HEK293 (cell line): ENCODE data around the gene MARVELD1.

Source experiments
- BCL11A ChIP-seq: fragments of 450-650 bp; formaldehyde crosslinking; IDR thresholded peaks from 2 replicates; pipeline ENCODE4 v1.5.1; 2016; ENCODE audit warnings: low read depth, missing biosample characterization, missing genetic modification characterization
- EGR2 ChIP-seq: fragments of 450-650 bp; formaldehyde crosslinking; IDR thresholded peaks from 2 replicates; pipeline ENCODE4 v1.5.1; 2016; ENCODE audit warnings: low read depth, missing biosample characterization, missing genetic modification characterization
- PBX3 ChIP-seq: sonication (generic); formaldehyde crosslinking; IDR thresholded peaks from 2 replicates; pipeline ENCODE4 v1.8.1; 2022; ENCODE audit warnings: mild to moderate bottlenecking, moderate library complexity, missing genetic modification reagents
- SCRT1 ChIP-seq: fragments of 450-650 bp; formaldehyde crosslinking; IDR thresholded peaks from 2 replicates; pipeline ENCODE4 v1.5.1; 2016; ENCODE audit warnings: missing biosample characterization, missing genetic modification characterization, borderline replicate concordance
- WT1 ChIP-seq: fragments of 450-650 bp; formaldehyde crosslinking; IDR thresholded peaks from 2 replicates; pipeline ENCODE4 v1.5.1; 2016; ENCODE audit warnings: missing biosample characterization, missing genetic modification characterization
- ZBTB10 ChIP-seq: fragments of 450-650 bp; formaldehyde crosslinking; IDR thresholded peaks from 2 replicates; pipeline ENCODE4 v1.5.1; 2016; ENCODE audit warnings: missing biosample characterization, missing genetic modification characterization
- ZFP3 ChIP-seq: fragments of 450-650 bp; formaldehyde crosslinking; IDR thresholded peaks from 2 replicates; pipeline ENCODE4 v1.5.1; 2016; ENCODE audit warnings: low read depth, missing biosample characterization, missing genetic modification characterization
- ZFP37 ChIP-seq: fragments of 450-650 bp; formaldehyde crosslinking; IDR thresholded peaks from 2 replicates; pipeline ENCODE4 v1.5.1; 2016; ENCODE audit warnings: missing biosample characterization, missing genetic modification characterization
- ZNF148 ChIP-seq: fragments of 450-650 bp; formaldehyde crosslinking; IDR thresholded peaks from 2 replicates; pipeline ENCODE4 v1.5.0; 2017; ENCODE audit warnings: missing biosample characterization, missing genetic modification characterization, borderline replicate concordance
- ZNF248 ChIP-seq: fragments of 450-650 bp; formaldehyde crosslinking; IDR thresholded peaks from 2 replicates; pipeline ENCODE4 v1.5.1; 2017; ENCODE audit warnings: missing biosample characterization, missing genetic modification characterization
- ZNF335 ChIP-seq: fragments of 450-650 bp; formaldehyde crosslinking; conservative IDR thresholded peaks from 2 replicates; pipeline ENCODE4 v1.5.1; 2016; ENCODE audit warnings: missing biosample characterization, missing genetic modification characterization
- ZNF37A ChIP-seq: fragments of 450-650 bp; IDR thresholded peaks from 2 replicates; pipeline ENCODE4 v1.5.1; 2018; ENCODE audit warnings: missing biosample characterization, missing genetic modification characterization
- ZNF514 ChIP-seq: fragments of 450-650 bp; formaldehyde crosslinking; IDR thresholded peaks from 2 replicates; pipeline ENCODE4 v1.5.1; 2016; ENCODE audit warnings: missing biosample characterization, missing genetic modification characterization
- ZNF518A ChIP-seq: fragments of 450-650 bp; formaldehyde crosslinking; conservative IDR thresholded peaks from 2 replicates; pipeline ENCODE4 v1.5.1; 2016; ENCODE audit warnings: low read depth, missing biosample characterization, missing genetic modification characterization
- ZNF555 ChIP-seq: fragments of 450-650 bp; formaldehyde crosslinking; conservative IDR thresholded peaks from 2 replicates; pipeline ENCODE4 v1.5.1; 2017; ENCODE audit warnings: missing biosample characterization, mild to moderate bottlenecking, missing genetic modification characterization, inconsistent platforms
- ZNF624 ChIP-seq: fragments of 450-650 bp; formaldehyde crosslinking; IDR thresholded peaks from 2 replicates; pipeline ENCODE4 v1.5.1; 2017; ENCODE audit warnings: missing biosample characterization, missing genetic modification characterization
- ZNF626 ChIP-seq: fragments of 450-650 bp; sonication (Bioruptor Pico); formaldehyde crosslinking; IDR thresholded peaks from 2 replicates; pipeline ENCODE4 v1.5.1; 2018; ENCODE audit warnings: missing biosample characterization, missing genetic modification characterization, inconsistent platforms
- ZNF677 ChIP-seq: fragments of 450-650 bp; IDR thresholded peaks from 2 replicates; pipeline ENCODE4 v1.5.0; 2018; ENCODE audit warnings: missing biosample characterization, mild to moderate bottlenecking, missing genetic modification characterization, moderate library complexity
- ZNF707 ChIP-seq: fragments of 450-650 bp; formaldehyde crosslinking; IDR thresholded peaks from 2 replicates; pipeline ENCODE4 v1.5.1; 2016; ENCODE audit warnings: missing biosample characterization, missing genetic modification characterization
- ZNF843 ChIP-seq: fragments of 450-650 bp; formaldehyde crosslinking; IDR thresholded peaks from 2 replicates; pipeline ENCODE4 v1.5.1; 2016; ENCODE audit warnings: missing biosample characterization, missing genetic modification characterization
- ZSCAN18 ChIP-seq: fragments of 450-650 bp; formaldehyde crosslinking; IDR thresholded peaks from 2 replicates; pipeline ENCODE4 v1.5.1; 2016; ENCODE audit warnings: missing biosample characterization, missing genetic modification characterization

MARVELD1 gene

GRCh38 chr10:97736902-97737769 lies 23.6 kb downstream of the MARVELD1 start, which contains the start of gene ZFYVE27 (continued):
- no peak for TF ChIP-seq SCRT1 (tag by site-specific recombination)
- no peak for TF ChIP-seq ZNF37A
- 0 out of 2 replicates have a peak, but pooled peaks have one; percentile 51 for TF ChIP-seq ZSCAN18 (tag by site-specific recombination)
- TF ChIP-seq ZNF626 (tag by site-specific recombination) = no peak
- no peak for TF ChIP-seq ZNF148 (tag by site-specific recombination)
- TF ChIP-seq ZNF248 (tag by site-specific recombination) = no peak
- 0 out of 2 replicates have a peak, but pooled peaks have one; percentile 40 for TF ChIP-seq ZFP37 (tag by site-specific recombination)
- TF ChIP-seq ZNF843 (tag by site-specific recombination) = 0 out of 2 replicates have a peak, but pooled peaks have one; percentile 31
- peak; percentile 78 for TF ChIP-seq EGR2 (tag by site-specific recombination)
- TF ChIP-seq ZFP3 (tag by site-specific recombination) = no peak
- no peak; the same call in 1 of the 2 replicates for TF ChIP-seq ZNF518A (tag by site-specific recombination)
- TF ChIP-seq BCL11A (tag by site-specific recombination) = peak; percentile 40; the same call in 1 of the 2 replicates
- TF ChIP-seq ZNF707 = no peak
- 0 out of 2 replicates have a peak, but pooled peaks have one; percentile 31 for TF ChIP-seq WT1 (tag by site-specific recombination)
- no peak for TF ChIP-seq ZNF624 (tag by site-specific recombination)
- TF ChIP-seq ZNF677 (tag by site-specific recombination) = 0 out of 2 replicates have a peak, but pooled peaks have one; percentile 20
- TF ChIP-seq ZNF335 (tag by site-specific recombination) = peak; percentile 78
- TF ChIP-seq ZBTB10 = peak; percentile 47; the same call in 1 of the 2 replicates
- no peak for TF ChIP-seq PBX3
- no peak for TF ChIP-seq ZNF555 (tag by site-specific recombination)
- no peak for TF ChIP-seq ZNF514 (tag by site-specific recombination)
